Astrocyte (in vitro differentiated cells and primary cell): ENCODE results near the gene SLC15A1.

Experiments used
- EZH2 ChIP-seq: IDR thresholded peaks from 2 replicates; pipeline ENCODE4 v1.6.1; 2012; ENCODE audit warnings: mild to moderate bottlenecking, low read length, inconsistent platforms; ENCODE audit not compliant: insufficient read depth
- TF ChIP-seq, protein P1 (sequence below): IDR thresholded peaks from 2 replicates; pipeline ENCODE4 v1.5.1; 2011; ENCODE audit warnings: low read depth, mild to moderate bottlenecking, inconsistent platforms, low read length, moderate library complexity; ENCODE audit not compliant: insufficient read depth

DNA sequence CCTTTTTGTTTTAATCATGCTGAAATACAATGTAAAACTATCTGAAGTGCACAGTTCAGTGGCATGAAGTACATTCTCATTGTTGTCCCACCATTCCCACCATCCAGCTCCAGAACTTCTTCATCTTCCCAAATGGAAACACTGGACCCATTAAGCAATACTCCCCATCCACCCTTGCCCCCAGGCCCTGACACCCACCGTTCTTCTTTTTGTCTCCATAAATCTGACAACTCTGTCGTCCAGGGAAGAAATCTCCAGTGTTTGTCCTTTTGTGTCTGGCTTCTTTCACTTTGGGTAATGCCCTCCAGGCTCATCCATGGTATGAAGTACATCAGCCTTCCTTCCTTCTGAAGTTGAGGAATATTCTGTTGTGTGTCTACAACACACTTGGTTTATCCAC, 2.6 kb upstream of the SLC15A1 start:
- TF ChIP-seq, protein P1, sequence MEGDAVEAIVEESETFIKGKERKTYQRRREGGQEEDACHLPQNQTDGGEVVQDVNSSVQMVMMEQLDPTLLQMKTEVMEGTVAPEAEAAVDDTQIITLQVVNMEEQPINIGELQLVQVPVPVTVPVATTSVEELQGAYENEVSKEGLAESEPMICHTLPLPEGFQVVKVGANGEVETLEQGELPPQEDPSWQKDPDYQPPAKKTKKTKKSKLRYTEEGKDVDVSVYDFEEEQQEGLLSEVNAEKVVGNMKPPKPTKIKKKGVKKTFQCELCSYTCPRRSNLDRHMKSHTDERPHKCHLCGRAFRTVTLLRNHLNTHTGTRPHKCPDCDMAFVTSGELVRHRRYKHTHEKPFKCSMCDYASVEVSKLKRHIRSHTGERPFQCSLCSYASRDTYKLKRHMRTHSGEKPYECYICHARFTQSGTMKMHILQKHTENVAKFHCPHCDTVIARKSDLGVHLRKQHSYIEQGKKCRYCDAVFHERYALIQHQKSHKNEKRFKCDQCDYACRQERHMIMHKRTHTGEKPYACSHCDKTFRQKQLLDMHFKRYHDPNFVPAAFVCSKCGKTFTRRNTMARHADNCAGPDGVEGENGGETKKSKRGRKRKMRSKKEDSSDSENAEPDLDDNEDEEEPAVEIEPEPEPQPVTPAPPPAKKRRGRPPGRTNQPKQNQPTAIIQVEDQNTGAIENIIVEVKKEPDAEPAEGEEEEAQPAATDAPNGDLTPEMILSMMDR = no peak
- TF ChIP-seq EZH2 = no peak
